ENCODE results near the gene FRMD4B.
"Not testable (repeated sequence)": the region's sequence is repeated elsewhere in the genome, so short reads cannot be mapped to it uniquely, and the experiment has no call there.

The FRMD4B gene

GRCh38 chr3:69283913-69284611 is 101.8 kb downstream of the FRMD4B start:
- no peak for DNase-seq (ENCODE audit: low spot score)

- DNase-seq (ENCODE audit: low spot score): no peak
These were observed 102.4 kb downstream of the FRMD4B start for GRCh38 chr3:69283496-69283895.

DNA sequence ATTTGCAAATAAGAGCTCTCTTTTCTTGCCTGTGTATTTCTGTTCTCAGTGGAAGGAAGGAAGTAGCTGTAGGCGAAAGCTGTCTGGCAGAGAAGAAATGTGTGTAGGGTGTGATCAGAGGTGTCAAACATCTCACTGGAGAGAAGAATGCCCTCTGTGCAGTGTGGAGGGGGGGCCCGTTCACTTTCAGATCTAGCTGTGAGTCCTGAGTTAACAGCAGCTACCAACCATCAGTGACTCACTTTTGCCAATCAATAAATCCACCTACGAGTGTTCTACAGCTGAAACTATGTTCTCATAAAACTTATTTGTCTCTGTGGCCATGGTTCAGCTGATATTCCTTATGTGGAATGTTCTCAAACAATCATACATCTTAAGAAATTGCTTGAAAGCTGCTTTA is 103.7 kb downstream of the FRMD4B start:
- no peak for DNase-seq (ENCODE audit: low spot score)

DNA sequence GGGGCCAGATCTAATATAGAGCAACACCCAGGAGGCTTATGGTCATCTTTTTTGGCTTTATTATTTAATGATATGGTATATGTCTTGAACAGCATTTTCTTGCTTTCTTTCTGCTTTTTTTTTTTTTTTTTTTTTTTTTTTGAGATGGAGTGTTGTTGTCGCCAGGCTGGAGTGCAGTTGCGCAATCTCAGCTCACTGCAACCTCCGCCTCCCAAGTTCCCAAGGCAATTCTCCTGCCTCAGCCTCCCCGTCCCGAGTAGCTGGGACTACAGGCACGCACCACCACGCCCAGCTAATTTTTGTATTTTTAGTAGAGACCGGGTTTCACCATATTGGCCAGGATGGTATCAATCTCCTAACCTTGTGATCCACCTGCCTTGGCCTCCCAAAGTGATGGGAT is 108.5 kb downstream of the FRMD4B start:
- DNase-seq (ENCODE audit: low spot score): not testable (repeated sequence)

- no peak for DNase-seq (ENCODE audit: low spot score)
These were observed 109.0 kb downstream of the FRMD4B start for GRCh38 chr3:69276884-69277283.

DNA sequence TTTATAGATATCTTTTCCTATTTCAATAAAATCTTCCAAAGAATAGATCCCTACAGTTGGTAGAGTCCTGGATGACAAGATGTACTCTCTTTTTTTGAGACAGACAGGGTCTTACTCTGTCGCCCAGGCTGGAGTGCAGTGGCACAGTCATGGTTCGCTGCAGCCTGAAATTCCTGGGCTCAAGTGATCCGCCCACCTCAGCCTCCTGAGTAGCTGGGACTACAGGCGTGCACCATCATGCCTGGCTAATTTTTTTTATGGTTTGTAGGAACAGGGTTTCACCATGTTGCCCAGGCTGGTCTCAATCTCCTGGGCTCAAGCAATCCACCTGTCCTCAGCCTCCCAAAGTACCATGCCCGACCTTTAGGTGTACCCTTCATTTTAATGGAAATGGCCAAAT is 109.7 kb downstream of the FRMD4B start:
- DNase-seq (ENCODE audit: low spot score): not testable (repeated sequence)

DNA sequence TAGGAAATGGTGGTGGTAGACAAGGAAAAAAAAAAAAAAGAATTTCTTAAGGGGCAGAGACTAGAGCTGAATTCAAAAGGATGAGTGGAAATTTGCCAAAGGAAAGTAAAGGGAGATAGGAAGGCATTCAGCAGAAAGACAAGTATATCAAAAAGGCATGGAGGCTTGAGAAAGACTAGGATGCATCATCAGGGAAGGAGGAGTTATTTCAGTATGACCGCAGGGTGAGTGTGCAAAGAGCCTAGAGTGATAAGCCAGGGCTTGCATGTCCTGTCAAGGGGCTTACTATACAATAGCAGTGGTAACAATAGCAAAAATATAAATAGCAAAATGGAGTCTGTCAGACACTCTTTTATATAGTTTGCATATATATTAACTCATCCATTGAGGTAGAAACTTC is 112.0 kb downstream of the FRMD4B start:
- no peak for DNase-seq (ENCODE audit: low spot score)

GRCh38 chr3:69272556-69272955 is 113.3 kb downstream of the FRMD4B start:
- no peak for DNase-seq (ENCODE audit: low spot score)

GRCh38 chr3:69271098-69271497 is 114.8 kb downstream of the FRMD4B start:
- no peak for DNase-seq (ENCODE audit: low spot score)

DNA sequence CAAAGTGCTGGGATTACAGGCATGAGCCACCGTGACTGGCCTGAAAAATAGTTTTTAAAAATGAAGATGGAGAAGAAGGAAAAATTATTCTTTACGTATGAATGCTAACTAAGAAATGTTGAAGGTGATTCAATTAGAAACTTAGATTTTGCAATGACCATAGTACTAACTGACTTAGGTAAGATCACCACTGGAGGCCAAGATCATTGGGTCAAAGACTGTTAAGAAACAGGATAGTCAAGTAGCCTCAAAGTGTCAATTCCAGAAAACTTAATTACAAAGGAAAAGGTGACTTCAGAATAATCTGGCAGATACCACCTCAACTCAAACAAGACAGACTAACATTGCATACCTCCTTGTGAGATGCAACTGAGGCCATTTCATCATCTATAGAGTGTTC is 119.3 kb downstream of the FRMD4B start:
- DNase-seq (ENCODE audit: low spot score): no peak

DNA sequence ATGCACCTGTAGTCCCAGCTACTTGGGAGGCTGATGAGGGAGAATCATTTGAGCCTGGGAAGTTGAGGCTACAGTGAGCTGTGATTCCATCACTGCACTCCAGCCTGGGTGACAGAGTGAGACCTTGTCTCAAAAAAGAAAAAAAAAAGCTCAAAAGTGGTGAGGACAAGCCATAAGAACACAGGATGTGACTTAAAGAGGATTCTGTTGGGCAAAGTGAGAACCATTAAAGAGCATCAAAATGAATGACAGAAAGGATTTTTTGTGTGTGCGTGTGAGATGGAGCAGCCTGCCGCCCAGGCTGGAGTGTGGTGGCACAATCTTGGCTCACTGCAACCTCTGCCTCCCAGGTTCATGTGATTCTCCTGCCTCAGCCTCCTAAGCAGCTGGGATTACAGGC is 119.8 kb downstream of the FRMD4B start:
- DNase-seq (ENCODE audit: low spot score): not testable (repeated sequence)

DNA sequence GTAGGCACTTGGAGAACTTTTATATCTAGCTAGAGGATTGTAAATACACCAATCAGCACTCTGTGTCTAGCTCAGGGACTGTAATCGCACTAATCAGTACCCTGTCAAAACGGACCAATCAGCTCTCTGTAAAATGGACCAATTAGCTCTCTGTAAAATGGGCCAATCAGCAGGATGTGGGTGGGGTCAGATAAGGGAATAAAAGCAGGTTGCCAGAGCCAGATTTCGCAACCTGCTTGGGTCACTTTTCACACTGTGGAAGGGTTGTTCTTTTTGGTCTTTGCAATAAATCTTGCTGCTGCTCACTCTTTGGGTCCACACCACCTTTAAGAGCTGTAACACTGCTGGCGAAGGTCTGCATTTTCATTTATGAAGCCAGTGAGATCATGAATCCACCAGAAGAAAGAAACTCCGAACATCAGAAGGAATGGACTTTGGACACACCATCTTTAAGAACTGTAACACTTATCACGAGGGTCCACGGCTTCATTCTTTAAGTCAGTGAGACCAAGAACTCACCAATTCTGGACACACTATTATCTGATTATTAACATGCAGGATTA is 125.0 kb downstream of the FRMD4B start:
- not testable (repeated sequence) for DNase-seq (ENCODE audit: low spot score)

GRCh38 chr3:69260216-69260787 is 125.6 kb downstream of the FRMD4B start:
- no peak for DNase-seq (ENCODE audit: low spot score)

- no peak for DNase-seq (ENCODE audit: low spot score)
These were observed 126.8 kb downstream of the FRMD4B start for GRCh38 chr3:69259125-69259524.

GRCh38 chr3:69255928-69256327 is 130.0 kb downstream of the FRMD4B start:
- DNase-seq (ENCODE audit: low spot score): no peak

DNA sequence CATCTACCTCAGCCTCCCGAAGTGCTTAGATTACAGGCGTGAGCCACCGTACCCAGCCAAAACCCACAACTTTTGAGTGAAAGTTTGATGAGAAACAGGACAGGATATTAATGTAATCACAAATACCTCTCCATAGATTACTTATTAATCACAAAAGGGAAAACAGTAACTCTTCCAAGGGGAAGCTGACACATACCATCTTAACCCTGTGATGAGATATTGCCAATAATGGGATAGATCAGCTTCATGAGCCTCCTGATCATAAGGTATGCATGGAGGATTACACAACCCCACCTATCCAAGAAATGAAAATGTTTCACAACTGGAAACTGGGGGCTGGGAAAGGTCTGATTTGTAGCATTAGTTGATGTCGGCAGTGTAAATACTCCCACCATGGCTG is 131.5 kb downstream of the FRMD4B start:
- no peak for DNase-seq (ENCODE audit: low spot score)

GRCh38 chr3:69252631-69253030 is 133.3 kb downstream of the FRMD4B start:
- DNase-seq (ENCODE audit: low spot score): no peak

DNA sequence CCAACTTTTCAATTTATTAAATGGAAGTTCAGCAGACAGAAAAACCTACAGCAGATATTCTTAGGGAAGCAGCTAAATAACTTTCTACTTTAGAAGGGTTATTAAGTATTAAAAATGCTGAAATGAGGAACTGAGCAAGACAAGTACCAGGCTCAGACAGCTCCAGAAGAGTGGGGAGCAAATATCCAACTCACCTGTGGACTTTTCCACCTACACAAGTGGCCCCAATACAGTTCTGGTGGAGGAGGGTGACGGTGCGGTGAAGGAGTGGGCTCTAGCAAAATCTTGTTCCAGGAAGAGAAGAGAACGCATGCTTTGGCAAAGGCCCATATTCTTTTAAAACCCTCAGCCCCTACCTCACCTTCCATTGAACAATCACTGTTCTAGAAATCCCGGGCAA is 133.7 kb downstream of the FRMD4B start:
- DNase-seq (ENCODE audit: low spot score): no peak

DNA sequence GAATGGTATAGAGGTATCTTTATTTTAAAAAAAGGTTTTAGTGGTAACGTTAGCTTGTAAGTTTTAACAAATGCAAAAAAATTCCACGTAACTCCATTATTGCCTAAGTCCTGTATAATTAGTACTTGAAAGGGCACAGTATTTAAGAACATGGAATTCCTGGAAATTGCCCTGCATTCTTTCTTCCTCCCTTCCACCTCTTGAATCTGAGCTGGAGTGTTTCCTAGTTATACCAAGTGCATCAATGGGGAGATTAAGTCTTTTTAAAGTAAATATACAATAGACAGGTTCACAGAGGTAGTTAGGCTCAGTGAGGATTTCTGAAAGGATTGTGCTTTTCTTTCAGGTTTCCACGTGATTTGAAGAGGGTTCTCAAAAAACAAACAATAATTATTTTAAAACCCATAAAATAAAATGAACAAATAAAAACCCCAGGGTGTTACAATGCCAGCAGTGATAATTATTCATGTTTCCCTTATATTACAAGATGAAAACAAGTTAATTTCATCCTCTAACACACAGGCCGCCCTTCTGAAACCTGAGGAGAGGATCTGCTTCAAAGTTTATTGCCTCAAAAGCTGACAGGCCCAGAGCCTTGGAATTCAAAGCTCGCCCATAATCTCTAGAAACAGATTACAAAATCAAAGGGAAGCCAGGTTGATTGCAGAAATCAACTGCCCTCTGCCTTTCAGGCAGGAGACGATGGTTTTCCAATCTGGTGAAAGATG is 134.6 kb downstream of the FRMD4B start:
- no peak for DNase-seq (ENCODE audit: low spot score)

DNA sequence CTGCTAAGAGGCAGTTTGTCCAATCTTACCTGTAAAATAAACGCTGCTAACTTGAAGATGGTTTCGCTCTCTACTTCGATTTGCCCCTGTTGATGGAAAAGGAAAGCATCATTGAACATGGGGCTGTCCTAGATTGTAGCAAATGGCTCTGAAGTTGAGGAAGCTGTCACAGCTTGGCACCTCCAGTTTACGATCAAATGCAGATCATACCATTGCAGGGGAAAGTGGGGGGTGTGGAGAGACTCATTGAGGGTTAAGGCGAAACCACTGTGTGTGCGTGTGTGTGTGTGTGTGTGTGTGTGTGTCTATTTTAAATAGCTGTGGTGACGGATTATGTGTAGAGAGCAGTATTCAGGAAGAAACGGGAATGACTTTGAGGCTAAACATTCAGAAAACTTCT is 135.9 kb downstream of the FRMD4B start:
- DNase-seq (ENCODE audit: low spot score): no peak

GRCh38 chr3:69249001-69249400 is 136.9 kb downstream of the FRMD4B start:
- no peak for DNase-seq (ENCODE audit: low spot score)

GRCh38 chr3:69248436-69248835 is 137.5 kb downstream of the FRMD4B start:
- no peak for DNase-seq (ENCODE audit: low spot score)

DNA sequence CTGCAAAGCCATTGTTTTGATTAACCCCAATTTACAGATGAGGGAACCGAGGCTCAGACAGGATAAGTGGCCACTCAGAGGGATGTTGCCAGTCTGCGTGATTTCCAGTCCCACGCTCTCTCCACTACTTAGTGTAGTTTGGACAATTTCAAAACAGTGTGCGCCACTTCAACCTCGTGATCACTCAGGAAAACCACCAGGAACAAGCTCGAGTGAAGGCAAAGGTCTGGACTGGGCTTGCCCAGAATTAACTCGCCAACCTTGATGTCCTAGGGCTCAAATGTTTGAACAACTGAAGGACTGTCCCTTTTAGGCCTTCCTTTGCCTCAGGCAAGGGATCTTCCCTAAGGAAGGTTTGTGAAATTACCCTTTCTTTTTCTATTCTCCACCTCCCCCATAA is 139.3 kb downstream of the FRMD4B start:
- no peak for DNase-seq (ENCODE audit: low spot score)

Data from hematopoietic multipotent progenitor cell treated with erythropoietin and hydrocortisone succinate and interleukin-3 and kit ligand, for 17 days (in vitro differentiated cells).